Heart right ventricle (tissue), 16 donors: ENCODE measurements around the gene JHY. TPM values are rescaled to one million over a fixed set of nuclear protein-coding genes. Genes with fewer than 3 reads are reported as not detected.

Source experiments
- ATAC-seq, 8 donors: fragments of 200-7000 bp; cut with Tn5 transposase; one replicate each; pipeline ENCODE4 v1.9.1; 2020; ENCODE audit warnings: mild to moderate bottlenecking in 8 of 8, moderate library complexity in 8 of 8, moderate number of reproducible peaks in 1 of 8
- DNase-seq, 2 donors: peaks; one replicate each; pipeline ENCODE4 v3.0.0-alpha.2; 2020
- H3K27ac ChIP-seq, 10 donors: fragments of 200-600 bp; sonication (generic) in 2 of 10; one replicate each; pipeline versions ENCODE4 v1.5.0 to v1.8.0; 2020 to 2022; ENCODE audit warnings: mild to moderate bottlenecking in 3 of 10
- H3K27me3 ChIP-seq, 7 donors: fragments of 200-600 bp; one replicate each; pipeline ENCODE4 v1.8.0; 2021 to 2022; ENCODE audit warnings: mild to moderate bottlenecking in 2 of 7
- H3K36me3 ChIP-seq, 9 donors: fragments of 200-600 bp; sonication (generic) in 1 of 9; one replicate each; pipeline versions ENCODE4 v1.5.0 to v1.8.0; 2020 to 2022; ENCODE audit warnings: mild to moderate bottlenecking in 2 of 9
- H3K4me1 ChIP-seq, 9 donors: fragments of 200-600 bp; sonication (generic) in 1 of 9; one replicate each; pipeline versions ENCODE4 v1.5.0 to v1.8.0; 2020 to 2022; ENCODE audit warnings: mild to moderate bottlenecking in 4 of 9
- H3K4me3 ChIP-seq, 10 donors: fragments of 200-600 bp; sonication (generic) in 2 of 10; one replicate each; pipeline versions ENCODE4 v1.5.0 to v1.8.0; 2020 to 2022; ENCODE audit warnings: mild to moderate bottlenecking in 7 of 10, moderate library complexity in 2 of 10
- H3K9me3 ChIP-seq, 11 donors: fragments of 200-600 bp in 10 of 11; sonication (generic) in 2 of 11; one replicate each; pipeline versions ENCODE4 v1.5.0 to v1.8.0; 2013 to 2022; ENCODE audit warnings: mild to moderate bottlenecking in 2 of 11, control low read depth in 1 of 11, moderate library complexity in 1 of 11
- WGBS, 2 donors: extraction: QIAGEN DNeasy Blood & Tissue Kit; methylation state at CpG; one replicate each; pipeline ENCODE4 v1.1.7; 2013; ENCODE audit warnings: inconsistent platforms in 1 of 2; 5-methylcytosine and 5-hydroxymethylcytosine counted together
- intact Hi-C, 10 donors: fragments of 100-400 bp; cut with DNase I; formaldehyde crosslinking; loops; one replicate each; pipeline versions ENCODE4 v1.11.1 to v1.14.2; 2022
- polyA plus RNA-seq, 2 donors: library from polyadenylated mRNA; stranded (reverse); fragments of 200-250 nt; gene quantifications; one replicate each; pipeline ENCODE4 v1.2.3, GENCODE V29; 2013
- total RNA-seq, 10 donors: library from RNA; stranded (reverse); fragmentation: NEBNext Ultra II Directional in 3 of 10; extraction: Animal tissue kit (Norgen Biotek cat#: 25700) in 3 of 10; gene quantifications; one replicate each; pipeline versions ENCODE4 v1.2.1 to v1.2.4, GENCODE V29; 2021 to 2023
- TF ChIP-seq, protein P1 (sequence below), 9 donors: fragments of 200-600 bp; sonication (generic) in 2 of 9; IDR thresholded peaks; one replicate each; pipeline versions ENCODE4 v1.5.0 to v1.8.0; 2021 to 2022; ENCODE audit warnings: antibody characterized with exemption in 9 of 9, mild to moderate bottlenecking in 5 of 9, moderate library complexity in 1 of 9
- donor health status: Arrhythmogenic right ventricular cardiomyopathy.
- donor health status: ischemic (EF 13 %, LVEDD 7.1; RV severe dilation, severe dysfunction).
- donor health status: healthy with polysubstance abuse.
- donor health status: DM: no; HTN: yes; CAD: no.
- donor health status: DM: no; HTN: no; CAD: no.
- donor health status: ischemic (EF 25% LVEDD 6.9; RV normal size, moderate dysfunction).
- donor health status: ischemic (EF 25% LVEDD 5.7; RV mildly dilated, moderate dysfunction).
- donor health status: healthy.
- donor health status: DM: yes; HTN: yes; CAD: no.
- donor health status: Ischemic cardiomyopathy.
- donor health status: ischemic (EF 35%, LVEDD 5.7; RV mildly dilated, moderate dysfunction).
- donor health status: nonischemic (EF 11% LVEDD 7.7; RV severe dilation, severe dysfunction).
- donor health status: DM: yes; HTN: yes; CAD: no.
- donor health status: PGD.
- donor health status: ischemic (EF 29% LVEDD 5.4; RV normal size, mild dysfunction).
- donor health status: nonischemic (EF 23%, LVEDD 6.1; RV moderate dilation, normal function).

Gene JHY
- total and polyA plus RNA-seq, 12 donors, result 0.41 to 2.3 (median 1.7) TPM

GRCh38 chr11:122963961-122964360 lies 81.4 kb downstream of the JHY start:
- Histone ChIP-seq H3K27me3 (peaks cover 0 to 40% (median 33%) of the 10 kb centered on the region in 7 donors), H3K27ac (no peak overlapping the region), H3K36me3 (no peaks in the 10 kb centered on the region), H3K9me3 (peaks cover 0 to 5% (median 0%) of the 10 kb centered on the region in 11 donors), H3K4me3 (no peak overlapping the region), H3K4me1 (no peaks in the 10 kb centered on the region)
- intact Hi-C loops, result no loop called here
- DNase-seq (no peak), ATAC-seq (no peak)
- TF ChIP-seq, protein P1, sequence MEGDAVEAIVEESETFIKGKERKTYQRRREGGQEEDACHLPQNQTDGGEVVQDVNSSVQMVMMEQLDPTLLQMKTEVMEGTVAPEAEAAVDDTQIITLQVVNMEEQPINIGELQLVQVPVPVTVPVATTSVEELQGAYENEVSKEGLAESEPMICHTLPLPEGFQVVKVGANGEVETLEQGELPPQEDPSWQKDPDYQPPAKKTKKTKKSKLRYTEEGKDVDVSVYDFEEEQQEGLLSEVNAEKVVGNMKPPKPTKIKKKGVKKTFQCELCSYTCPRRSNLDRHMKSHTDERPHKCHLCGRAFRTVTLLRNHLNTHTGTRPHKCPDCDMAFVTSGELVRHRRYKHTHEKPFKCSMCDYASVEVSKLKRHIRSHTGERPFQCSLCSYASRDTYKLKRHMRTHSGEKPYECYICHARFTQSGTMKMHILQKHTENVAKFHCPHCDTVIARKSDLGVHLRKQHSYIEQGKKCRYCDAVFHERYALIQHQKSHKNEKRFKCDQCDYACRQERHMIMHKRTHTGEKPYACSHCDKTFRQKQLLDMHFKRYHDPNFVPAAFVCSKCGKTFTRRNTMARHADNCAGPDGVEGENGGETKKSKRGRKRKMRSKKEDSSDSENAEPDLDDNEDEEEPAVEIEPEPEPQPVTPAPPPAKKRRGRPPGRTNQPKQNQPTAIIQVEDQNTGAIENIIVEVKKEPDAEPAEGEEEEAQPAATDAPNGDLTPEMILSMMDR (IDR thresholded peaks at IDR 0.05), result no peak
- 65% methylated on average over 4 of the region's 4 CpGs for WGBS, 2 donors

- no peak for ATAC-seq
- WGBS, 2 donors, result 8 to 9% methylated on average over 21 of the region's 21 CpGs
These were observed 93.6 kb downstream of the JHY start for GRCh38 chr11:122976061-122976733.

GRCh38 chr11:122976734-122977469 lies 94.3 kb downstream of the JHY start:
- H3K9me3 ChIP-seq, result no peaks in the 10 kb centered on the region
- H3K4me3 ChIP-seq, result peak overlapping the region in 8 of 10 donors; percentile 4 to 29 (median 19)
- H3K27ac ChIP-seq, result no peak overlapping the region
- ATAC-seq, result peak in 3 of 8 donors; percentile 17 to 50 (median 18)
- WGBS, 2 donors, result 1 to 3% methylated on average over 50 of the region's 50 CpGs
- peaks cover 2 to 29% (median 12%) of the 10 kb centered on the region in 9 donors for H3K4me1 ChIP-seq
- TF ChIP-seq, protein P1 (IDR thresholded peaks at IDR 0.05), result no peak
- peaks cover 48 to 100% (median 98%) of the 10 kb centered on the region in 7 donors for H3K27me3 ChIP-seq
- no peaks in the 10 kb centered on the region for H3K36me3 ChIP-seq
- intact Hi-C loops, result no loop called here
- DNase-seq, result no peak

More at GRCh38 chr11:122976061-122976733, 93.6 kb downstream of the JHY start:
- intact Hi-C loops, result no loop called here
- no peak for DNase-seq
- Histone ChIP-seq H3K4me1 (peaks cover 2 to 29% (median 12%) of the 10 kb centered on the region in 9 donors), H3K4me3 (no peak overlapping the region), H3K27me3 (peaks cover 44 to 100% (median 98%) of the 10 kb centered on the region in 7 donors), H3K9me3 (no peaks in the 10 kb centered on the region), H3K36me3 (no peaks in the 10 kb centered on the region), H3K27ac (no peak overlapping the region)
- TF ChIP-seq, protein P1 (IDR thresholded peaks at IDR 0.05), result no peak

GRCh38 chr11:122977470-122978298 lies 95.1 kb downstream of the JHY start:
- Histone ChIP-seq H3K27me3 (peaks cover 48 to 100% (median 100%) of the 10 kb centered on the region in 7 donors), H3K9me3 (no peaks in the 10 kb centered on the region), H3K27ac (no peak overlapping the region), H3K4me1 (peaks cover 2 to 29% (median 12%) of the 10 kb centered on the region in 9 donors), H3K4me3 (peak overlapping the region in 8 of 10 donors; percentile 4 to 29 (median 19)), H3K36me3 (no peaks in the 10 kb centered on the region)
- 3 to 4% methylated on average over 49 to 50 of the region's 50 CpGs for WGBS, 2 donors
- TF ChIP-seq, protein P1 (IDR thresholded peaks at IDR 0.05), result no peak
- DNase-seq (no peak), ATAC-seq (peak in 3 of 8 donors; percentile 22 to 38 (median 34))
- intact Hi-C loops, result no loop called here
